Non-pigmented ciliary epithelial cell (primary cell): ENCODE data around the gene SSH2.

Experiments used
- DNase-seq: peaks from one replicate; pipeline ENCODE4 v3.0.0-alpha.2; 2010; ENCODE audit warnings: low read depth

The SSH2 gene

DNA sequence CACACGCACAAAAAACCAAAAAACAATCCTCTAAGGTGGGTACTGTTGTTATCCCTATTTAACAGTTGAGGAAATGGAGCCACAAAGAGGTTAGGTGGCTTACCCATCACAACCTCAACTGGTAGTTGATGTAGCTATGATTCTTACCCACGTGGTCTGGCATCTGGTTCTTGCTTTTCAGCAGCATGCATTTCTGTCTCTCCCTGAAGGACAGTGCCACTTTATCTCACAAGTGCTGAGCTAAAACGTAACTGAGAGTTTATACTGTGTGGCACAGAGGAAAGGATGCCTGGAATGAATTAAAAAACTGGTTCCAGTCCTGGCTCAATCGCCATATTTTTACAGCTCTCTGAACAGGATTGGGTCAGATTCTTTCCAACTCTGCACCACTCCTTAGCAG is 305.4 kb downstream of the SSH2 start:
- no peak for DNase-seq

DNA sequence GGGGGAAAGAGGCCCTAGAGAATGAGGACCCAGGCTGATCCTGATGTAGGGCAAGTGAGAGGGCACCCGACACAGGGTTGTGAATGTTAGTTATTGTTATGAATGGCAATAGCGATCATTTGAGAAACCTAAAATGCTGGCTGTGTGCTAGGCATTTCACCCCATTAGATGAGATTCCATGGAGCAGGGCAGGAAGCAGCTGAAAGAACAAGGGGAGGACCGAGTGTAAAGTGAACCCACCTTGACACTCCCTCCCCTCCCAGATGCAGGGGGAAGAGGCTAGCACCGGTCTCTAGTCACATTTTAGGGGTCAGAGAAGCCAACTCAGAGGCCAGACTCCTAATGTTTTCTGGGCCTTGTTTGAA is 306.8 kb downstream of the SSH2 start:
- DNase-seq: no peak

DNA sequence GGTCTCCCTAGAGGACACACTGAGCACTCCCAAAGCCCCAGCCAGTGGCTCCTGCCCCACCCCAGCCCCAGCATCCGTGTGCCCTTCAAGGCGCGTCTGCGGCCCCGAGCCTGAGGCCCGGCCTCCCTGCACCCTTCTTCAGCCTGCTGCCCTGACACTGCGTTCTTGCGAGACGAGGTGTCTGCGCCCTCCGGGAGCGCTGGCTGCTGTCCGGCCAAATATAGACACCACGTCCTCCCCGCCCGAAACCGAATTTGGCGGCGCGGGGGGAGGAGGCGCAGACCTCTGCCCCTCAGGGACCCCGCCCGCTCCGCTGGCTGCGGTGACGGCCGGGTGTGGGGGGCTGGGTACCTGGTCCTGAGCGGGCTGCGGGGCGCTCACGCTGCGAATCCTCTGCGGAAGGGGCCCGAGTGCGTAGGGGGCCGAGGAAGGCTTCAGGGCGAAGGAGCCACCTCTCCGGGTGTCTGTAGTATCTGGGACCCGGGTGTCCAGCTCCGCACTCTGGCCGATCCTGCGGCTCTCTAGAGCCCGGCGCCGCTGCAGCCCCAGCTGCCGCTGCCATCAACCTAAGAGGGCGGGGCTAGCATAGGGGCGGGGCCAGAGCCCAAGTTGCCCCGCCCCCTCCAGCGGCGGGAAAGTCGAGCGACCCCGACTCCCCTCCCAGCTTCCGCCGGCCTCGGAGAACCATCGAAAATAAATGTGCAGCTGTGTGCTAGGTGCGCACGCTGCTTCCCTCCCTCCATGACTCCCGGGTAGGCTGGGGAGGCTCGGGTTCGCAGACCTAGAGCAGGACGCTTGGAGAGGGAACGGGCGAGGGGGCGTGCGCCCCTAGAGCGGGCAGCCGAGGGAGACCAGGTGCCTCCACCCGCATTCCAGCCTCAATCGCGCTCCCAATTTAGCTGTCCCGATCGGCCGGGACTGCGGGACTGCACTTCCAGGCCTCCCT is 307.4 kb downstream of the SSH2 start, which contains the start of gene CORO6:
TSS of gene CORO6 (minus strand) at position 576 of the 946 bp plus-strand sequence. CDS start 1,491 bp downstream, outside the sequence.
- no peak for DNase-seq

DNA sequence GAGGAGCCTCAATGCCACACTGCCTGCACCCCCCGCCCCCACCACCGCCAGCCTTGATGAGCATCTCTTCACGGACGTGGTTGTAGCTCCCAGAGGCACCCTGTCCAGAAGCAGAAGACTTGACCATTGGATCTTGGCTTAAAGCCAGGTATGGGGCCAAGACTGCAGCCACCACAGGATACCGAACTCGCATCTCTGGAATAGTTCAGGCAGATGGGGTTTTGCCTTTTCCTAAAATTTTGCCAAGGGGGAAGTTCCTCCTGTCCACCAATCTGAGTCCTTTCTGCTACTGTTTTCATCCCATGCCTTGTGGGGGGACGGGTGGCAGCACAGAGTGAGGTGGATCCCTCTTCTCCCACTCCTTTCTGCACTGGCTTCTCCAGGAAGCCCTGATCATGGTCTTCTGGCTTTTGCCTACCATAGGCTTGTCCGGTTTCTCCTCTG is 308.3 kb downstream of the SSH2 start:
- DNase-seq: no peak

DNA sequence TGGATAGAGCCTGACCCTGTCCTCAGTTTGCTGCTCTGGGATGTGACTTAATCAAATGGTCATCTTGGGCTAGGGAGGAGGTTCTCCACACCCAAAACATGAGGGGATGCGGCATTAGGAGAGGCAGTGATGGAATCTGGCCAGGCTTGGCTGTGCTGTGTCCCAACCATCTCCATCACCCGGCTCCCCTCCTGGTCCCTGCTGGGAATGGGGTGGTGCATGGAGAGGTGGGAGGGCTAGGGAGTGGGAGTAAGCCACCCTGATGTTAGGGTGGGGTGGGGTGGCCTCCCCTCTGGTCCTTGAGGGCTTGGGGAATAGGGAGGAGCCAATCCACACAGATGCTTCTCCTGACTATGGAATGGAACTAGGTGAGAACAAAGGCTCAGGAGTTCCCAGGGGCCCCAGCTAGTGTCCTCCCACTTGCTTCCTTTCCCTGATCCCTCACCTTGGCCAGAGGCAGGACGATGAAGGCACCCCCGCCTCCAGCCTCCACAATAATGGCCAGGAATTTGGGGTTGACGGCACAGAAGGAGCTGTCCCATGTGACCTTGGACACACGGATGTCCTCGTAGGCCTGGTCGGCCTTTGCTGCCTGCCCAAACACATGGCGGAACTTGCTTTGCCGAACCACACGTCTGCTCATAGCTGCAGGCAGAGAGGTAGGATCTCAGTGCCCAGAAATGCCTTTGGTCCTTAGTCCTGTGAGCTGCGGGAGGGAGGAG is 309.1 kb downstream of the SSH2 start:
- DNase-seq: no peak

DNA sequence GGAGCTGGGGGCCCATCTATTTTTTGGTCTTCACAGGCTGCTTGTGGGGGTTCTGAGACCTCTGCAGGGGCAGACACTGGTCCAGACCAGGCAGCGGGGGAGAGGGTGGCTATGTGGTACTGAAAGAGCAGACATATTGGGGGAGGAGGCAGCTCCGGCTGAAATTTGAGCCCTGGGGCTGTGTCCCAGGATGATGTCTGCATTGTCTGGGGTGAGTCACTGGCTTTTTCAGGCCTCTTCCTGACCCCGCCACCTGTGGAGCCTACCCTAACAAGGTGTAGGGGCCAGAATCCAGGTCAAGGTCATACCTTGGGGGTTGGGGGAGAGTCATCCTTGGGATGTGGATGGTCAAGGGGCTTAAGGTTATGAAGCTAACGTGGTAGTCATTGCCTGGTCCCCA is 309.8 kb downstream of the SSH2 start:
- DNase-seq: no peak

DNA sequence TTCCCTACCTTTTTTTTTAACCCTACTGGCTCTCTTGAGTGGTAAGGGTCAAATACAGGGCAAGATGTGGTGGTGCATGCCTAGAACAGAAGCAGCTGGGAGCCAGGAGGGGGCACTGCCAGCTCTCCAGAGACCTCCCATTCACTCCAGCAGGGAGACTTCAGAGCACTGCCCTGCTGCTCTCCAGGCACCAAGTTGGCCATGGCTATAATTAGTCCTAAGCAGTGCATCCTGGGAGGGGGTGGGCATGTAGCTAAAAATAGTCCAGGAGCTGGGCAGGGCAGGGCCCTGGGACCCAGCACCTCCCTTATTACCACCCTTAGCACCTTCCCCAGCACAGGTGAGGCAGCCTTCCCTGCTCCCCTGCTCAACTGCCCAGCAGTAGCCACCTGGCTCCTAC is 310.8 kb downstream of the SSH2 start:
- no peak for DNase-seq

DNA sequence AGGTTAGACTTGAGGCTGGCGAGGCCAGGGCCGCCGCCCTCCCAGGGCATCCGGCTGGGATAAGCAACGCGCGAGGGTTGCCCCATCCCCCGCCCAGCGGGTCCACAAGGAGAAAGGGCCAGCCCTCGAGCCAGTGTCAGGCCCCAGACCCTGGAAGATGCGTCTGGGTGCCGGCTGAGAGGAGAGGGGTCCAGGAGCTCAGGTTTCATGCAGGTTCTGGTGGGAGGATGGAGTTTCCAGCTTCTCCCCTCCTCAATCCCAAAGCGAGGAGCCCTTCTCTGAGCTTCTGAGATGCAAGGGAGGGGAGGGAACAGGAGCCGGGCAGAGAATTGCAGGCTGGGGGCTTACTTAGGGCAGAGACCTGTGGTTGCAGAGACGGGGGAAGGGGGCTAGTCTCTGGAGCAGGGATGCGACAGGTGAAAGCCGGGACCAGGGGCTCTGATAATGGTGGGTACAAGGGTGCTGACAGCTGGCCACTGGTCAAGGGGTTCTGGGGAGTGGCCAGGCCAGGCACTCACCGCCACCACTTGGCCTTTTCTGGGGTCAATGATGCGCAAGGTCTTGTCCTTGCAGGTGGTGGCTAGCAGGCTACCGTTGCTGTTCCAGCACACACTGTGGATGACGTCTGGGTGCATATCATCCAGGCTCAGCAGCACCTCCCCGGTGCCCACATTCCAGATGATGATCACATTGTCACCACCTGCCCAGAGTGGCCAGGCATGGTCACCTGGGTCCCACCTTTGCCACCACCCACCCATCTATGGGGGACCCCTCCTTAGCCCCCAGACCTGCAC is 311.6 kb downstream of the SSH2 start:
- DNase-seq: no peak

DNA sequence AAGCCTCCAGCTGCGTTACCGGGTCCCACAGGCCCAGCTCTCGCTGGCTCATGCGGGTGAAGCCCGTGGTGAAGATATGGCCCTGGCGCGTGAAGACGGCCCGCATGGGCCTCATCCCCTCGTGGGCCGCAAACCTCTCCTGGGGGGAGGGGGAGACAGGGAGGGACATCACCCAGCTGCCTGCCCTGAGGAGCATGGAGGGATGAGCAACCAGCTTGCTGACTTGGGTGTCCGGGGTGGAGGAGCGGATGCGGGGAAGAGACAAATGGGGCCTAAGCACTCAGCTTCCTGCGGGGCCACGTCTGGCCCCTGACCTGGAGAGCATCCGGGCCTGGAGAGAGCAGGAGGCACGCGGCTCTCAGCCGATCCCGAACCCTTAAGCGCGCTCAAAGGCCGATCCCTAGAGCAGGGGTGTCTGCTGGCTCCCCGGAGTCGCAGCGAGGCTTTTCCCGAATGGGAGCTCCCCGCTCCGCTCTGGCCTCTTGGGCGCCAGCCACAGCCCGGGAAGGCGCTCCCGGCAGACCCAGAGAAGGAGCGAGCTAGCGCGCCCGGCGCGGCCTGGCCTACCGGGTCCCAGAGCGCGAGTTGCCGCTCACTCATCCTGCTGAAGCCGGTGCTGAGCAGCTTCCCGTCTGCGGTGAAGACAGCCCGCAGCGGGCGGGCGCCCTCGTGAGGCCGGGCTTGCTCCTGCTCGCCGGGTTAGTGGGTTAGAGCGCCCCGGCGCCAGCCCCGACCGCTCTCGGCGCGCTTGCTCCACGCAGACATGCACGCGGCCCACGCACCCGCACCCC is 312.4 kb downstream of the SSH2 start:
- DNase-seq: no peak

DNA sequence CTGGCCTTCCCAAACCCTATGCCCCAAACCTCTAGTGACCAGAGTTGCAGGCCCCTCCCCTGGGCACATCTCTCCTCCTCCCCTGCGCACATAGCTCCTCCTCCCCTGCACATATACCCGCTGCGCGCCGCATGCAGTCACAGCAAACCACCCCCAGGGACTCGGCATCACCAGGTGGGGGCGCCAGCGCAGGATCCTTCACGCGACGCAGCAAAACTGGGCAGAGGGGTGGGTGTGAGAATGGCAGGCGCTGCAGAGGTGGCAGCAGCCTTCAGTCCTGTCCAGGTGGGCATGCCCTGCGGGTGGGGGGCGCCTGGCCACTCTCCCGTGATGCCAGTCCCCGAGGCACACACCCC is 312.9 kb downstream of the SSH2 start:
- DNase-seq: no peak

DNA sequence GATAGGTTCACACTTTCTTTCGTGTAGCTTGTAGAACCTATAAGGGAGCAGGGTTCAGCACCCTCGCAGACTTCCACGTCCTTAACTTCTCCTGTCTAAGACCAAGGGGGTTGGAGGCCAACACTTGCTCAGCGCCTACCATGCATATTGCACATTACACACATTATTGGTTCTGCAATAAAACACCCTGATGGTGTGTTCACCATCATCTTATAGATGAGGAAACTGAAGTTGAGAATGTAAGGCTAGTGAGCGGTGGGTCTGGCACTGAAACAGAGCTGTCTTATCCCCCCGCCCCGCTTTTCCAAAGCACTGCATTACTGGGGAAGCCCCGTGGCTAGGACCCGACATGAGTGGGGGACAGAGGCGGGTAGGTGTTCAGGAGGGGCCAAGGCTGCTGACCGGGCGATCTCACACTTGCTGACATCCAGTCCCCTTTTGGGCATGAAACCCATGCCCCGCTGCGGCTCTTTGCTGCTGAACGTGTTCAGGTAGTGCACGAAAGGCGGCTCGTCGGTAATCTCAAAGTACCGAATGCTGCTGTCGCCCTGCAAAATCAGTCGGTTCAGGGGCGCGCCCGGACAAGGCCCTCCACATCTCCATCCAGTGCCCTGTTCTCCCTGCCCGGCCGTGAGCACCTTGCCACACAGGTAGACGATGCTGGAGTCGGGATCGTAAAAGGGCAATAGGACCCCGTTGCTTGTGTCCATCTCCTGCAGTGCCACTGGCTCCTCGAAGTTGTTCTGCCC is 313.6 kb downstream of the SSH2 start:
- DNase-seq: no peak

DNA sequence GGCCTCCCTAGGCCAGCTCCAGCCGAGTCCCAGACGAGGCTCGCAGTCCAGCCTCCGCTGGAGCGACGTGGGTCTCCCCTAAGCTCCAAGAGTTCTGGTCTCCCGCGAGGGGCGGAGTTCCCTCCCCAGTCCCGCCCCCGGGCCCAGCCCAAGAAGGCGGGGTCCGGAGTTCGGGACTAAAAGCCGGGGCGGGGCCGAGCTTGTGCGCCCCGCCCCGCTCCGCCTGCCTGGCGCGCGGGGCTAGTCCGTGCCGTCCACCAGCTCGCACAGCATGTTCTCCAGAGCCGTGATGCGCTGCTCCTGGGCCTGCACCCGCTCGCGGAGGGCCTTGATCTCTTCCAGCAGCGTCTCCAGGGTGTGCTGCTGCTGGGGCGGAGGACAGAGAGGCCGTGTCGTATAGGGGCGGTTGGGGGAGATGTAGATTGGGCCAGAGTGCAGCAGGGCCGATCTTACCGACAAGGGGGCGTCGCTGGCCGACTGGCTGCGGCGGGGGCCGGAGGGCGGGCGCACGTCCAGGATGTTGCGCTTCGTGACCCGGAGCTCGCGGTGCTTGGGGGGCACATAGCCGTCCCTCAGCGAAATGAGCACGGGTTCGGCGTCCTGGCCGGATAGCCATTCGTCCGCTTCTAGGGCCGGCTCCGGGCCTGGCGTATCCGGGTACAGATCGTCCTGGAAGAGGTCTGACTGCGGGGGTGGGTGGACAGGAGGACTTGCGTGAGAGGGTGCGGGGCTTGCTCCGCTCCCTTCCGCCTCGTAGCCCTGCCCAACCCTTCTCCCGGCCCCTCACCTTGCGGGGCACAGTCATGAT is 314.3 kb downstream of the SSH2 start:
- DNase-seq: no peak

DNA sequence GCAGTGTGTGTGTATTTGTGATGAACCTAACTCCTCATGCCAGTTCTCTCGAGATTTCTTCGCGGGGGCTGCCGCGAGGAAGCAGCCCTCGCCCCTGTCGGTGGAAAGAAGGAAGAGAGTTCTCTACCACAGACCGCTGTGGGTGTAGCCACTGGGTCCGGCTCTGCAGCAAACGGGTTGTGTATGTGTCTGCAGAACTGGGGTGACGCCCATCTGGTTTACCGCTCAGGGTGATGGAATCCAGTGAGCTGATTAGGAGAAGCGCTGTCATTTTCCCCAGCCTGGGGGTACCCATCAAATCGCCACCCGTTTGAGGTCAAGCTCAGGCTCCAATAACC is 315.0 kb downstream of the SSH2 start:
- no peak for DNase-seq

DNA sequence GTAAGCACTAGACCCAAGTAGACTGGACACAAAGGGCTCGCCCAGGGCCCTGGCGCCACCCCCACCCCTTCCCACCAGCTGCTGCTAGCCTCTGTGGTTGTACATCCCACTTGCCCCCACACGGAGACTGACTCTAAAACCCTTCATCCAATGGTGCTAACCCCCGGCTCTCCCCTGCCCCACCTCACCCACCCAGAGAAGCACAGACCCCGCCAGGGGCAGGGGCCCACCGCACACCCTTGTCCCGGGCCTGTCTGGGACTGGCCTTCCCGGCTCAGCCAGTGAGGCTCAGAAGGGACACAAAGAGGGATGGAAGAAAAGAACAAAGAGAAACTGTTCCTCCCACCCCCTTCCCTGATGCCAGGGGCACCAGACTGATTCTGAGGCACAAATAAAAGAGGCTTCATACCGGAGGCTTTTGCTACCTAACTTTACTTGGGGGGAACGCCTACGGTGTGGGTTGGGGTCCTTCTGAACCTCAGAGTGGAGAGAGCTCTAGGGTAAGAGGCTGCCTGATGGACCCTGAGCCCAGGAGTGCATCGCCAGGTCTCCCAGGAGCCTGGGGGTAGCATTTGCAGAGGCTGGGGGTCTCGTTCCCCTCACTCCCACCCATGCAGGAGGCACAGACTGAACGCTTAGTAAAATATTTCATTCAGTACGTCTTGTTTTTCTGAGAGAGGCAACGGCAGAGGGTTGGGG is 315.5 kb downstream of the SSH2 start:
- no peak for DNase-seq

DNA sequence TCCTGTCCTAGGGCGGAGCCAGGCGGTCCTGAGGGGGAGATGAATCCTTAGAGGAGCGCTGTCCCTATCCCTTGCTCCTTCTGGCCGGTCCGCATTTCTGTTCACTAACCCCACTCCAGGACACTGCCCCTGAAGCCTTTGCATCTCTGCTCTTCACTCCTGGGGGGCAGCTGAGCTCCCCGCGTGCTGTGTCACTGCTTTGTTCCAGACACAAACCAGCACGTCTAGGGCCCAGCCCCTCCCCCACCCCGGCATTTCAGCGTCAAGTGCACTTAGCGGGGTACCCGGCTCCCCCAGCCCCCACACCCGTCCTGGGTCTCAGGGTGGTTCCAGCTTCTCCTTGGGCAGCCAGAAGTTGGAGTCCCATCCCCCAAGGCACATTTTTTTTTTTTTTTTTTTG is 316.2 kb downstream of the SSH2 start:
- no peak for DNase-seq

DNA sequence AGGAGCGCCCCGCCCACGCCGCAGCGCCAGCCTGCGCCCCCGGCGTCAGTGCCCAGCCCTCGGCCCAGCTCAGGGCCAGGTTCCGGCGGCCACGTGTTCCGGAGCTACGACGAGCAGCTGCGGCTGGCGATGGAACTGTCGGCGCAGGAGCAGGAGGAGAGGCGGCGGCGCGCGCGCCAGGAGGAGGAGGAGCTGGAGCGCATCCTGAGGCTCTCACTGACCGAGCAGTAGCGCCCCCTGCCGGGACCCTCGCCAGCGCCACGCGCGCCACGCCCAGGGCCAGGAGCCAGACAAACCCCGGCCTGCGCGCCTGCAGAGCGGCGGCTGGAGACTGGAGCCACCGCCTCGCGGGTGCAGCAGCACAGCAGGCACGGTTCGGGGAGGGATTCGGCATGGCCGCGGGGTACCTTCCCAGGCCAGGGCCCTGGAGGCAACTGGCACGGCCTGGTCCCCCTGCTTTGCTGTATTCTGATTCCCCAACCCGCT is 316.6 kb downstream of the SSH2 start:
- DNase-seq: no peak

DNA sequence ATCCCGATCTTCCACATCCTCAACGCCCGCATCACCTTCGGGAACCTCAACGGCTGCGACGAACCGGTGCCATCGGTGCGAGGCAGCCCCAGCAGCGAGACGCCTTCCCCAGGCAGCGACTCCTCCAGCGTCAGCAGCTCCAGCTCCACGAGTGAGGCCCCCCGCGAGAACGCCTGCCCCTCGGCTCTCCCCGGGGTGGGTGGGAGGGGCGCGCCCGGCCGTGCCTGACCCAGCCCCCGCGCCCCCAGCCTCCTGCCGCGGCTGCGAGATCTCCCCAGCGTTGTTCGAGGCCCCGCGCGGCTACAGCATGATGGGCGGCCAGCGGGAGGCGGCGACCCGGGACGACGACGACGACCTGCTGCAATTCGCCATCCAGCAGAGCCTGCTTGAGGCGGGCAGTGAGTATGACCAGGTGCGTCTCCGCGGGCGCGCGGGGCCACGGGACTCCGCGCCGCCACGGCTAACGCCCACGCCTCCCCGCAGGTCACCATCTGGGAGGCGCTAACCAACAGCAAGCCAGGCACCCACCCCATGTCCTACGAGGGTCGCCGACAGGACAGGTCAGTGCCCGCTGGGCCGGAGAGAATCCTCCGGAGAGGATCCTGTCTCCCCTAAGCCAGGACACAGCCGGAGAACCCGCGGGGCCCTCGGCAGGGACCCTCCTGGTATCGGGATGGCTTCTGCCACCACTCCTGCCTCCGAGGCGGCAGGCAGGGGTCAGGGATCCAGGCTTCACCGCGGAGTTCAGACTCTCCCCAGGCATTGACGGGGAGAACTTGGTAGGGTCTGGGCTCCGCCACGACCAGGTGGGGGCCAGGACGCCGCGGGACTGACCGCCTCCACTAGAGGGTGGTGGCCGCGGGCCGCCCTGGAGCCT is 317.4 kb downstream of the SSH2 start:
- no peak for DNase-seq

DNA sequence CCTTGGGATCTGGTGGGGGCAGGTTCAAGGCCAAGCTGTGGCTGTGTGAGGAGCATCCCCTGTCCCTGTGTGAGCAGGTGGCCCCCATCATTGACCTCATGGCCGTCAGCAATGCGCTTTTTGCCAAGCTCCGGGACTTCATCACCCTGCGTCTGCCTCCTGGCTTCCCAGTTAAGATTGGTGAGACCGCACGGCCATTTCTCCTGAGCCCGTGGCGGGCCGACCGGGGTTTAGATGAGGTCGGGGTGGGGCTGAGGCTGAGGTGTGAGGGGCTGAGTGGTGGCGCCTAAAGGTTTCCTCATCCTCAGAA is 318.0 kb downstream of the SSH2 start:
- no peak for DNase-seq
